GM19467 (cell line): ENCODE data around the gene ORM1.

ENCODE experiments used
- ATAC-seq: cut with Tn5 transposase; IDR thresholded peaks from one replicate; pipeline ENCODE4 v1.9.1; 2021; ENCODE audit warnings: mild to moderate bottlenecking, moderate library complexity; ENCODE audit not compliant: unreplicated experiment

Gene ORM1

DNA sequence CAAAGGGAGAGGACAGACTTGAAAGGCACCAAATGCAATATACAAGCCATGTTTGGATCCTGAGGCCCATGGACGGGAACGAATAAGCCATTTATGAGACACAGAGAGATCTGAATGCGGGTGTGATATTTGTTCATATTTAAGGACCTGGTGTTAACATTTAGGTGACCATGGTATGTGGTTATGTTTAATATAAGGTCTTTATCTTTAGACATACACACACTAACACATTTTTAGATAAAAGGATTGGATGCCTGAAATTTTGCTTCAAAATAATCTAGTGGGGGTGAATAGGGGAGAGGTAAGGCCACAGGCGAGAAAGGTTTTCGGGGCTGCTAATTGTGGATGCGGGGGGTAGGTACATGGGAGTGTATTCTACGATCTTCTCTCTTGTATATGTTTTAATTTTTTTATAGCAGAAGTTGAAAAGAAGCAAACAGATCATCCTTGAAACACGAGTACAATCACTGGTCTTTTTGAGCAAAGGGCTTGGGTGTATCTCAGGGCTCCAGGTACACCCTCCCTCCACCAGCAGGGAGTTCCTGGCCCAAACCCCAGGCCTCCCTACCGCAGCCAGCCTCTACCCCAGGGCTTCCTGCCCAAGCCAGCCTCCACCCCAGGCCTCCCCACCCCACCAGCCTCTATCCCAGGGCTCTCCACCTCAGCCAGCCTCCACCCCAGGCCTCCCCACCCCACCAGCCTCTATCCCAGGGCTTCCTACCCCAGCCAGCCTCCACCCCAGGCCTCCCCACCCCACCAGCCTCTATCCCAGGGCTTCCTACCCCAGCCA lies 52.7 kb downstream of the ORM1 start:
- ATAC-seq: no peak
